NCI-H146 treated with DMSO at 0.1 percent for 48 hours (cell line): ENCODE results near the gene DAND5.
"Not testable (repeated sequence)": the region's sequence is repeated elsewhere in the genome, so short reads cannot be mapped to it uniquely, and the experiment has no call there.

Experiments used
- DNase-seq: peaks from one replicate; lab custom pipeline; 2025; ENCODE audit not compliant: unreplicated experiment; lab: John Stamatoyannopoulos, UW

Gene DAND5

DNA sequence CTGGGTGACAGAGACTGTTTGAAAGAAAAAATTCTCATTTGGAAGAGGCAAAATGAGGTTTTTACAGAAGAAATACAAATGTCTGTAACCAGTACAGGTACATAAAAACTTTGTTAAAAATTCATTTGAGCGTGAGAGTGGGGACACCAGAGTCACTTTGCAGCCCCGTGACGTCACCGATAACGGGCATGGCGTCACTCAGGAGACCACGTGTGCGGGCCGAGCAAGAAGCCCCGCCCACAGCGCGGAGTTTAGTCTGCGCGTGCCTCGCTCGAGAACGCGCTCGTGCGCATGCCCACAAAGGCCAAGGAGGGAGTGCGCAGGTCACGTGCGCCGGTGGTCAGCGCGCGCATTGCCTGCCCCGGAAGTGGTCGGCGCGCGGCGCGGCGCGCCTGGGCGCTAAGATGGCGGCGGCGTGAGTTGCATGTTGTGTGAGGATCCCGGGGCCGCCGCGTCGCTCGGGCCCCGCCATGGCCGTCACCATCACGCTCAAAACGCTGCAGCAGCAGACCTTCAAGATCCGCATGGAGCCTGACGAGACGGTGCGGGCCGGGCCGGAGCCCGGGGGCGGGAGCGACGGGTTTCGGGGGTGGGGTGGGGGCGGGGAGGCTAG, 23.8 kb upstream of the DAND5 start, which contains the start of gene RAD23A:
Gene RAD23A, plus strand, starts transcription at position 384 of the 613 bp plus-strand sequence. Its CDS starts 87 bp downstream, at position 471.
- DNase-seq = peak; percentile 96

- peak; percentile 55 for DNase-seq
Measured at GRCh38 chr19:12946092-12946721, 23.2 kb upstream of the DAND5 start.

GRCh38 chr19:12946731-12947496, 22.5 kb upstream of the DAND5 start:
- DNase-seq = no peak

- DNase-seq = no peak
Measured at GRCh38 chr19:12947702-12948611, 21.4 kb upstream of the DAND5 start.

DNA sequence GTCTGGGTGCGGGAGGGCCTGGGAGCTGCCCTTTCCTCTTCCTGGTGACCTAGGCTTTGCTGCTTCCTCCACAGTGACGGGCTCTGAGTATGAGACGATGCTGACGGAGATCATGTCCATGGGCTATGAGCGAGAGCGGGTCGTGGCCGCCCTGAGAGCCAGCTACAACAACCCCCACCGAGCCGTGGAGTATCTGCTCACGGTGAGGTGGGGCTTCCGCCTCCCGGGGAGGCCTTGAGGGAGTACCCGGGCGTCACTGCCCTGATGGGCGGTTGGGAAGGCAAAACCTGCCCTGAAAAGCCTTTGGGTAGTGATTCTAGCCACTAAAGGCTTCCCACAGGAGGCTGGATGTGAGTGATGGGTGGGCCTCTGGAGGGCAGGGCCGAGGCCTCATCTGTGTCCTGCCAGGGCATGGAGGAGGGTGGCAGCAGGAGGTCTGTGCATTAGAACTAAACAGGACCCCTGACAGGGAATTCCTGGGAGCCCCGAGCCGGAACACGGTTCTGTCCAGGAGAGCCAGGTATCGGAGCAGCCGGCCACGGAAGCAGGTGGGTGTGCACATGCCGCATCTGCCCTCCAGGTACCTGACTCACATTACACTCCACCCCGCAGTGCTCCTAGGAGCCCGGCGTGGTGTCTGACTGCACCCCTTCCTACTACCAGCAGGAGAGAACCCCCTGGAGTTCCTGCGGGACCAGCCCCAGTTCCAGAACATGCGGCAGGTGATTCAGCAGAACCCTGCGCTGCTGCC, 20.6 kb upstream of the DAND5 start:
- no peak for DNase-seq

DNA sequence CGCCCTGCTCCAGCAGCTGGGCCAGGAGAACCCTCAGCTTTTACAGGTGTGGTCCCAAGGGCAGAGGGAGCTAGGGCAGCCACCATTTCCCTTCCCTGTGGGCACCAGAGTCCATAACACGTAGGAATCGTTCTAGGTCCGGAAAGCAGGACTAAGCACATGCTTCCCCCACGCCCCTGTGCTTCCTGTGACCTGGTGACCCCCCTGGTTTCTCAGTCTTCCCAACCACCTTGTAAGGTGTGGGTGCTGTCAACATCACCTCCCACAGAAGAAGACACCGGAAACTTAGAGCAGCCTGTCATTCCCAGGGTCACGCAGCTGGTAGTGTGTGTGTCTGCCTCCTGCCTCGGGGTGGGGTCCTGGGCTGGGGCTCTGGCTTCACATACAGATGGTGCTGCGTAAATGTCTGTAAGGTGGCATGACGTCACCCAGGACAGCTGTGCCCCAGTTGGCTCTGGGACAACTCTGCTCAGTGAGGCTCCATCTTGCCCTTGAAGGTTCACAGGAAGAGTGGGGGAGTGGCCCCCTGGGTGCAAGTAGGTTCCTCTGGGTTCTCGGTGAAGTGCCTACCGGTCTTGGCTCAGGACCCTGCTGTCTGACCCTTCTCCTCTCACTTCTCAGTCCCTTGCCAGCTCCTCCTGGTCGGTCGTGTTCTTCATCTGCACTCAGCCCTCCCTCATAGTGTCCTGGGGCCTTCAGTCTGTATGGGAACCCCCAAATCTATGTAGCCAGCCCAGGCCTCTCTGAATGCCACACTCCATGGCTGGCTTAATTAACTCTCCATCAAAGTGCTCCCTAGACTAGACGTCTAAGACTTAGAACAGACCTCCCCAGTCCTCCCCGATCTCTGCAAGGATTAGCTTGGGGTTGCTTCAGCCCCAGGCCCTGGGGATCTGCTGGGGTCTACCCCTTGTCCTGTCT, 19.8 kb upstream of the DAND5 start:
- DNase-seq = no peak

GRCh38 chr19:12952050-12952449, 17.3 kb upstream of the DAND5 start:
- DNase-seq = not testable (repeated sequence)

- no peak for DNase-seq
Measured at GRCh38 chr19:12952488-12953137, 16.8 kb upstream of the DAND5 start.

DNA sequence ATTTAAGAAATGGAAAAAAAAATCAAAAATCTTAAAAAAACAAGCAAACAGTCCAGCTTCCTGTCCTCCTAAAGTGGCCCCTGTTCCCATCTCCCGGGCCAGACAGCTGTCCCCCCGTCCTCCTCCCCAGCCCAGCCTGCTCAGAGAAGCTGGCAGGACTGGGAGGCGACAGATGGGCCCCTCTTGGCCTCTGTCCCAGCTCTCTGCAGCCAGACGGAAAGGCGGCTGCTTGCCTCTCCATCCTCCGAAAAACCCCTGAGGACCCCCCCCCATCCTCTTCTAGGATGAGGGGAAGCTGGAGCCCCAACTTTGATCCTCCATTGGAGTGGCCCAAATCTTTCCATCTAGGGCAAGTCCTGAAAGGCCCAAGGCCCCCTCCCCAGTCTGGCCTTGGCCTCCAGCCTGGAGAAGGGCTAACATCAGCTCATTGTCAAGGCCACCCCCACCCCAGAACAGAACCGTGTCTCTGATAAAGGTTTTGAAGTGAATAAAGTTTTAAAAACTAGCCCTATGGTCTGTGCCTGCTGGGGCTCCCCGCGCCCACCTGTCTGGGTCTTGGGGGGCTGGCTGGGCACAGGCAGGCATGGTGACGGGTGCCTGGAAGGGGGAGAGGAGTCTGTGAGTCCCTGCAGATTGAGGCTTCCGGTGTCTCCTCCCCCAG, 16.1 kb upstream of the DAND5 start:
- no peak for DNase-seq

- no peak for DNase-seq
Measured at GRCh38 chr19:12953799-12954611, 15.4 kb upstream of the DAND5 start.

DNA sequence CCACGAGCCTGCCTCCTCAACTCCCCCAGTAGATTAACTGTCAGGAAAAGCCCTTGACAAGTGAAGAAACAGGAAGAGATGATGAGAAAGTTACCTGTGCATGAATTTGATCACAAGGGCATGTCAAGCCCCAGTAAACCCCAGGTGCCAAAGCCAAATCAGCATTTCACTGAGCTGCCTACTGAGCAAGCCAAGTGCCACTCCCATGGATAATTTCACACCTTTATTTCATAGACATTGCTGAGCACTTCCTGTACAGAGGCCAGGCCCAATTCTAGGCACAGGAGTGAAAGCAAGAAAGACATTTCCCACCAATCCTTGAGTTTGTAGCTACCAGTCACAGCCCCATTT, 14.8 kb upstream of the DAND5 start:
- DNase-seq = no peak

DNA sequence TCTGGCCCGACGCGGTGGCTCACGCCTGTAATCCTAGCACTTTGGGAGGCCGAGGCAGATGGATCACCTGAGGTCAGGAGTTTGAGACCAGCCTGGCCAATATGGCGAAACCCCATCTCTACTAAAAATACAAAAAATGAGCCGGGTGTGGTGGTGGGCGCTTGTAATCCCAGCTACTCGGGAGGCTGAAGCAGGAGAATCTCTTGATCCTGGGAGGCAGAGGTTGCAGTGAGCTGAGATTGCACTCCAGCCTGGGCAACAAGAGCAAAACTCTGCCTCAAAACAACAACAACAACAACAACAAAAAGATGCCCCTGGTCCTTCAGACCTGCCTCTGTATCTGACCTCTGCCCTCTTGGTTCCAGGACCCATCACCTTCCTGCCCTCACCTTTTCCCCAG, 13.8 kb upstream of the DAND5 start:
- DNase-seq = not testable (repeated sequence)

DNA sequence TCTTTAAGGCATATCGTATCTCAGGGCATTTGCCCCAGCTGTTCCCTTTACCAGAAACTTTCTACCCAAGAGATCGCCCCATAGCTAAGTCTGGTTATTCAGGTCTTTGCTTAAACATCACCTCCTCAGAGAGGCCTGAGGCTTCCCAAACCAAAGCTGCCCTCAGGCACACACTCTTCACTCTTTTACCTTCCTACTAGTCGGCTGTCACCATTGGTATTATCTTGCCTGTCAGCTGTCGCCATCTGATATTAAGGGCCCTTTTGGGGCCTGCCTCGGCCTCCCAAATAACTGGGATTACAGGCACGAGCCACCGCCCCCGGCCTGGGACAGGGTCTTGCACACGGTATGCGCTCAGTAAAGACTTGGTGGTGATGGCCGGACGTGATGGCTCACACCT, 13.4 kb upstream of the DAND5 start:
- no peak for DNase-seq

- peak; percentile 80 for DNase-seq
Measured at GRCh38 chr19:12956446-12957388, 12.7 kb upstream of the DAND5 start, which contains the start of gene GADD45GIP1. Gene GADD45GIP1 (minus strand): TSS chr19:12957223. CDS start chr19:12957212, 11 bp downstream.

GRCh38 chr19:12957389-12957952, 11.9 kb upstream of the DAND5 start:
- DNase-seq = not testable (repeated sequence)

DNA sequence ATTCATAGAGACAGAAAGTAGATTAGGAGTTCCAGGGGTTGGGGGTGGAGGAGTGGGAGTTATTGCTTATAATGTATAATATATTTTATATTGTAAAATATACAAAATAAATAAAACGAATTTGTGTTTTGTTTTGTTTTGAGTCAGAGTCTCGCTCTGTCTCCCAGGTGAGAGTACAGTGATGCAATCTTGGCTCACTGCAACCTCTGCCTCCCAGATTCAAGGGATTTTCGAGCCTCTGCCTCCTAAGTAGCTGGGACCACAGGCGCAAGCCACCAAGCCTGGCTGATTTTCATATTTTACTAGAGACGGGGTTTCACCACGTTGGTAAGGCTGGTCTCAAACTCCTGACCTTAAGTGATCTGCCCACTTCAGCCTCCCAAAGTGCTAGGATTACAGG, 9.9 kb upstream of the DAND5 start:
- no peak for DNase-seq
